H9 (cell line): ENCODE results near the gene DCTN2. TPM values are rescaled to one million over a fixed set of nuclear protein-coding genes. Genes with fewer than 3 reads are reported as not detected.

Experiments
- DNase-seq: peaks from one replicate; pipeline ENCODE4 v3.0.0-alpha.2; 2017
- H2AFZ ChIP-seq: one replicate; pipeline ENCODE4 v1.6.1; 2013; ENCODE audit warnings: mild to moderate bottlenecking, low read length, control low read depth, moderate library complexity
- H2AK5ac ChIP-seq: 2 replicates; pipeline ENCODE4 v1.6.1; 2013; ENCODE audit warnings: low read length, control low read depth, mixed read lengths; ENCODE audit not compliant: insufficient read length
- H2BK120ac ChIP-seq: one replicate; pipeline ENCODE4 v1.6.1; 2013; ENCODE audit warnings: low read depth, mild to moderate bottlenecking, low read length, control low read depth, inconsistent platforms; ENCODE audit not compliant: poor library complexity, severe bottlenecking
- H2BK12ac ChIP-seq: 2 replicates; pipeline ENCODE4 v1.6.1; 2013; ENCODE audit warnings: low read length, control low read depth, mixed read lengths, low read depth; ENCODE audit not compliant: insufficient read length
- H2BK15ac ChIP-seq: 2 replicates; pipeline ENCODE4 v1.6.1; 2013; ENCODE audit warnings: low read depth, low read length, control low read depth
- H2BK20ac ChIP-seq: one replicate; pipeline ENCODE4 v1.6.1; 2013; ENCODE audit warnings: low read depth, mild to moderate bottlenecking, low read length, control low read depth, inconsistent platforms; ENCODE audit not compliant: poor library complexity, severe bottlenecking
- H2BK5ac ChIP-seq: 2 replicates; pipeline ENCODE4 v1.6.1; 2013; ENCODE audit warnings: low read length, control low read depth, mixed read lengths; ENCODE audit not compliant: insufficient read length
- H3K14ac ChIP-seq: 2 replicates; pipeline ENCODE4 v1.6.1; 2013; ENCODE audit warnings: low read length, control low read depth; ENCODE audit not compliant: insufficient read depth
- H3K18ac ChIP-seq: 2 replicates; pipeline ENCODE4 v1.6.1; 2013; ENCODE audit warnings: low read depth, mild to moderate bottlenecking, mixed read lengths, low read length, control low read depth; ENCODE audit not compliant: insufficient read length
- H3K23ac ChIP-seq: 2 replicates; pipeline ENCODE4 v1.6.1; 2013; ENCODE audit warnings: low read length, control low read depth, mixed read lengths, low read depth; ENCODE audit not compliant: insufficient read length
- H3K23me2 ChIP-seq: 2 replicates; pipeline ENCODE4 v1.6.1; 2013; ENCODE audit warnings: low read depth, mild to moderate bottlenecking, mixed read lengths, low read length, control low read depth; ENCODE audit not compliant: insufficient read length, poor library complexity, severe bottlenecking
- H3K27ac ChIP-seq: 2 replicates; pipeline ENCODE4 v1.5.1; 2013; ENCODE audit warnings: low read length, control low read depth, mixed read lengths, low read depth; ENCODE audit not compliant: insufficient read length
- H3K27me3 ChIP-seq: 2 replicates; pipeline ENCODE4 v1.6.1; 2013; ENCODE audit warnings: low read length, control low read depth, inconsistent platforms; ENCODE audit not compliant: insufficient read depth
- H3K4ac ChIP-seq: 2 replicates; pipeline ENCODE4 v1.6.1; 2013; ENCODE audit warnings: low read depth, mild to moderate bottlenecking, control low read depth, inconsistent platforms, low read length, moderate library complexity
- H3K4me1 ChIP-seq: 2 replicates; pipeline ENCODE4 v1.6.1; 2013; ENCODE audit warnings: low read length, control low read depth, inconsistent platforms; ENCODE audit not compliant: insufficient read depth
- H3K4me2 ChIP-seq: 2 replicates; pipeline ENCODE4 v1.6.1; 2013; ENCODE audit warnings: low read length, control low read depth, mixed read lengths; ENCODE audit not compliant: insufficient read length, insufficient read depth
- H3K56ac ChIP-seq: 2 replicates; pipeline ENCODE4 v1.6.1; 2013; ENCODE audit warnings: low read depth, mild to moderate bottlenecking, mixed read lengths, low read length, control low read depth; ENCODE audit not compliant: insufficient read length
- H3K79me1 ChIP-seq: 2 replicates; pipeline ENCODE4 v1.6.1; 2013; ENCODE audit warnings: low read depth, mild to moderate bottlenecking, moderate library complexity, low read length, control low read depth, inconsistent platforms; ENCODE audit not compliant: insufficient read depth, poor library complexity, severe bottlenecking
- H3K79me2 ChIP-seq: 2 replicates; pipeline ENCODE4 v1.6.1; 2013; ENCODE audit warnings: low read length, control low read depth, inconsistent platforms; ENCODE audit not compliant: insufficient read depth
- H3K9ac ChIP-seq: 2 replicates; pipeline ENCODE4 v1.6.1; 2013; ENCODE audit warnings: low read length, control low read depth, mixed read lengths; ENCODE audit not compliant: insufficient read length; ENCODE audit errors: extremely low read depth
- H3K9me3 ChIP-seq: one replicate; pipeline ENCODE4 v1.6.1; 2013; ENCODE audit warnings: low read depth, low read length, inconsistent platforms; ENCODE audit not compliant: control insufficient read depth
- H3T11ph ChIP-seq: one replicate; pipeline ENCODE4 v1.6.1; 2013; ENCODE audit warnings: mild to moderate bottlenecking, low read length, control low read depth, inconsistent platforms
- H4K20me1 ChIP-seq: one replicate; pipeline ENCODE4 v1.6.1; 2013; ENCODE audit not compliant: control insufficient read depth, insufficient read length, insufficient read depth
- H4K5ac ChIP-seq: 2 replicates; pipeline ENCODE4 v1.6.1; 2013; ENCODE audit warnings: low read depth, mild to moderate bottlenecking, mixed read lengths, low read length, control low read depth; ENCODE audit not compliant: insufficient read length
- H4K8ac ChIP-seq: replicated peaks from 2 replicates; pipeline ENCODE4 v1.6.1; 2013; ENCODE audit warnings: low read length, control low read depth, mixed read lengths, low read depth; ENCODE audit not compliant: insufficient read length
- H4K91ac ChIP-seq: 2 replicates; pipeline ENCODE4 v1.6.1; 2013; ENCODE audit warnings: low read depth, mild to moderate bottlenecking, moderate library complexity, mixed read lengths, low read length, control low read depth; ENCODE audit not compliant: insufficient read length
- H3K27ac Mint-ChIP-seq, 3 experiments: 2 replicates in 2 of 3; 3 replicates in 1 of 3; pipeline ENCODE4 v1.8.0; 2020 to 2021; ENCODE audit warnings: mixed read lengths in 3 of 3, mild to moderate bottlenecking in 1 of 3, moderate library complexity in 1 of 3
- H3K27me3 Mint-ChIP-seq: 2 replicates; pipeline ENCODE4 v1.8.0; 2021; ENCODE audit warnings: low read depth, mild to moderate bottlenecking, moderate library complexity, mixed read lengths
- H3K36me3 Mint-ChIP-seq, 3 experiments: 2 replicates in 2 of 3; 3 replicates in 1 of 3; pipeline ENCODE4 v1.8.0; 2020 to 2021; ENCODE audit warnings: low read depth in 3 of 3, mixed read lengths in 3 of 3; ENCODE audit not compliant: insufficient read depth in 1 of 3
- H3K4me1 Mint-ChIP-seq, 2 experiments: 2 replicates each; pipeline ENCODE4 v1.8.0; 2020; ENCODE audit warnings: mixed read lengths in 2 of 2
- H3K4me3 Mint-ChIP-seq, 2 experiments: 2 replicates in 1 of 2; 3 replicates in 1 of 2; pipeline ENCODE4 v1.8.0; 2020 to 2021; ENCODE audit warnings: mild to moderate bottlenecking in 2 of 2, mixed read lengths in 2 of 2, moderate library complexity in 1 of 2
- H3K9me3 Mint-ChIP-seq, 2 experiments: 2 replicates in 1 of 2; 3 replicates in 1 of 2; pipeline ENCODE4 v1.8.0; 2020; ENCODE audit warnings: mild to moderate bottlenecking in 2 of 2, mixed read lengths in 2 of 2, moderate library complexity in 1 of 2
- CTCF ChIP-seq: fragments of 200-600 bp; sonication (generic); conservative IDR thresholded peaks from 3 replicates; pipeline ENCODE4 v1.8.0; 2021; ENCODE audit warnings: antibody characterized with exemption, mild to moderate bottlenecking
- total RNA-seq: library from RNA; stranded (reverse); gene quantifications from 2 replicates; pipeline ENCODE4 v1.2.1, GENCODE V29; 2021

Gene DCTN2
- total RNA-seq, 1 experiment from 2014 or later, result 97.7 TPM

GRCh38 chr12:57584690-57585089 lies 37.7 kb upstream of the DCTN2 start:
- Mint-ChIP-seq H3K36me3 (peaks cover 12 to 38% (median 28%) of the 10 kb centered on the region in 3 experiments), H3K9me3 (no peaks in the 10 kb centered on the region), H3K27me3 (no peaks in the 10 kb centered on the region), H3K27ac (peak overlapping the region in 1 of 3 experiments; percentile 49; a peak in 1 of 7 replicates), H3K4me3 (no peak overlapping the region), H3K4me1 (peaks cover 0 to 2% of the 10 kb centered on the region in 2 experiments; a peak in 1 of 4 replicates)
- no peak overlapping the region for H3K56ac ChIP-seq
- no peaks in the 10 kb centered on the region for H3K79me2 ChIP-seq
- H2BK20ac ChIP-seq, result no peak overlapping the region
- H4K91ac ChIP-seq, result no peak overlapping the region
- H4K8ac ChIP-seq, result no peak overlapping the region
- no peak for TF ChIP-seq CTCF
- H2BK120ac ChIP-seq, result no peak overlapping the region
- H3K9me3 ChIP-seq, result no peaks in the 10 kb centered on the region
- no peaks in the 10 kb centered on the region for H3K4me1 ChIP-seq
- no peak overlapping the region for H2AFZ ChIP-seq
- H3K18ac ChIP-seq, result no peak overlapping the region
- H3K27ac ChIP-seq, result no peak overlapping the region
- no peak for DNase-seq
- no peak overlapping the region for H2BK5ac ChIP-seq
- no peak overlapping the region for H3K4ac ChIP-seq
- H3K23ac ChIP-seq, result no peak overlapping the region
- no peak overlapping the region for H3K9ac ChIP-seq
- H2BK12ac ChIP-seq, result no peak overlapping the region
- H3K79me1 ChIP-seq, result no peaks in the 10 kb centered on the region
- H4K5ac ChIP-seq, result no peak overlapping the region
- H3T11ph ChIP-seq, result no peak overlapping the region
- no peaks in the 10 kb centered on the region for H3K23me2 ChIP-seq
- no peak overlapping the region for H3K4me2 ChIP-seq
- no peak overlapping the region for H3K14ac ChIP-seq
- H4K20me1 ChIP-seq, result no peaks in the 10 kb centered on the region
- H2BK15ac ChIP-seq, result no peak overlapping the region
- no peaks in the 10 kb centered on the region for H3K27me3 ChIP-seq
- no peak overlapping the region for H2AK5ac ChIP-seq
